HG03442 (cell line): ENCODE measurements around the gene MTCL1.

ENCODE experiments used
- ATAC-seq: cut with Tn5 transposase; IDR thresholded peaks from one replicate; pipeline ENCODE4 v1.9.1; 2021; ENCODE audit warnings: mild to moderate bottlenecking, moderate library complexity; ENCODE audit not compliant: unreplicated experiment

The MTCL1 gene

GRCh38 chr18:8826971-8827370 lies 121.6 kb downstream of the MTCL1 start:
- ATAC-seq = no peak

GRCh38 chr18:8828300-8828699 lies 122.9 kb downstream of the MTCL1 start:
- no peak for ATAC-seq

- ATAC-seq = no peak
These were observed 123.4 kb downstream of the MTCL1 start for GRCh38 chr18:8828798-8829197.

- no peak for ATAC-seq
These were observed 125.0 kb downstream of the MTCL1 start for GRCh38 chr18:8830067-8831060.

GRCh38 chr18:8831112-8831511 lies 125.8 kb downstream of the MTCL1 start:
- no peak for ATAC-seq

- ATAC-seq = no peak
These were observed 126.2 kb downstream of the MTCL1 start for GRCh38 chr18:8831531-8831930.

GRCh38 chr18:8833480-8833879 lies 128.1 kb downstream of the MTCL1 start:
- ATAC-seq = no peak

GRCh38 chr18:8834881-8835280 lies 129.5 kb downstream of the MTCL1 start:
- ATAC-seq = no peak

- no peak for ATAC-seq
These were observed 130.2 kb downstream of the MTCL1 start for GRCh38 chr18:8835521-8835953.

GRCh38 chr18:8839281-8839680 lies 133.9 kb downstream of the MTCL1 start:
- ATAC-seq = no peak

GRCh38 chr18:8841781-8842485 lies 136.6 kb downstream of the MTCL1 start:
- ATAC-seq = no peak

- ATAC-seq = no peak
These were observed 137.2 kb downstream of the MTCL1 start for GRCh38 chr18:8842506-8842905.

- no peak for ATAC-seq
These were observed 137.6 kb downstream of the MTCL1 start for GRCh38 chr18:8843005-8843404.

GRCh38 chr18:8844721-8845148 lies 139.4 kb downstream of the MTCL1 start:
- no peak for ATAC-seq

GRCh38 chr18:8845506-8845905 lies 140.2 kb downstream of the MTCL1 start:
- no peak for ATAC-seq

GRCh38 chr18:8847066-8847755 lies 141.9 kb downstream of the MTCL1 start:
- ATAC-seq = no peak

GRCh38 chr18:8847900-8848299 lies 142.5 kb downstream of the MTCL1 start:
- no peak for ATAC-seq

GRCh38 chr18:8848541-8848940 lies 143.2 kb downstream of the MTCL1 start:
- no peak for ATAC-seq

- ATAC-seq = no peak
These were observed 144.3 kb downstream of the MTCL1 start for GRCh38 chr18:8849696-8850095.

- no peak for ATAC-seq
These were observed 146.3 kb downstream of the MTCL1 start for GRCh38 chr18:8851659-8852058.

GRCh38 chr18:8854550-8854949 lies 149.2 kb downstream of the MTCL1 start:
- no peak for ATAC-seq
